Measurements from ENCODE around the gene PDE4A. TPM values are rescaled to one million over a fixed set of nuclear protein-coding genes. Genes with fewer than 3 reads are reported as not detected.
"Not testable (repeated sequence)": the region's sequence is repeated elsewhere in the genome, so short reads cannot be mapped to it uniquely, and the experiment has no call there.

PDE4A gene
- total RNA-seq, 2 experiments from 2014 or later = 3.9 to 4.3 TPM

DNA sequence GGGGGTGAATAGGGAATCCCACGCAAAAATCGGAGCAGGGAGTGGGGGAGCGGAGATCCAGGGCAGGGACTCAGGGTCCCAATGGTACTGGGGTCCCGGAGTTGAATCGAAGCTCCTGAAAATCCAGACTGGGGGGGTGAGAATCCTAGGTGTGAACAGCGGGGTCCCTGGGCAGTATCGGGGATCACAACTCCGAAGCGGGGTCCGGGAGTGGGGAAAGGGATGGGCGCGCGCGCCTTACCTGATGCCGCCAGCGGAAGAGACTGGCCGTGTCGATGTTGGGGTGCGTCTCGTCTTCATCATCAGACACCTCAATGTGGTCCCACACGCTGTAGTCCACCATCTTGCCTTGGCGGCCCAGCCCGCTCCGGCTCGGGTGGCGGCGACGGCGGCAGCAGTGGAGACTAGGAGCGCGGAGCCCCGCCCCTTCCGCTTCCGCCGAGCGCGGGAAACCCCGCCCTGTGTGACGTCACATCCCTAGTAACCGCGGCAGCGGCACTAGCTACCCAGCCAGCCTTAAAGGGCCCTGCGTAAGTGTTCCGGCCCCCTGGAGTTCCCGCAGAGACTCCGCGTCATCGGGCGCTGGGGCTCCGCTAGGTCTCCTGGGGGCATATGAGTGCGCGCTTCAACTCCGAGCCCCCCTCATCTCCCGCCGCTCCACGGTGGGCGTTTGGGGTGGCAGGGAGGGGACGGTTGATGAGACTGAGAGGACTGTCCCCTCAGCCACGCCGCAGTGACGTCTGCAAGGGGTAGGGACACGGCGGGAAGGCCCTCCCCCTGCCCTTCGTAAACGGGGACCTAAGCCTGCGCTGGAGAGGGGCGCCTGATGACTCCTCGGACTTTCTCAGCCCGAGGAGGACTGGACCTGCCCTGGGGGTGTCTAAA, 17.0 kb upstream of the PDE4A start, which contains the start of gene CDC37:
Gene CDC37, minus strand, starts transcription at position 406 of the 885 bp plus-strand sequence. Its CDS starts 63 bp downstream, at position 343.
- intact Hi-C loops (cut with DNase I, micrococcal nuclease) = loop anchor here (1.0 to 10.0 kb wide), 22 partner anchors 13 to 691 kb away; partner anchors contain the start of genes TYK2 (in 2 of the 2), ATG4D (in 1 of the 2), DNMT1 (in 1 of the 2) and ILF3 (in 1 of the 2)
- Mint-ChIP-seq H3K4me1 (peaks cover 61% of the 10 kb centered on the region), H3K27ac (peak within 1 kb of the TSS; percentile 87), H3K9me3 (ENCODE audit: low read depth) (no peaks in the 10 kb centered on the region), H3K27me3 (no peaks in the 10 kb centered on the region), H3K4me3 (peak within 1 kb of the TSS; percentile 94), H3K36me3 (ENCODE audit: low read depth) (peaks cover 17% of the 10 kb centered on the region)
- DNase-seq (peak; percentile 99), ATAC-seq (peak; percentile 79)
- ChIA-PET CTCF (interaction anchor here (0.5 to 10.9 kb wide), 19 partner anchors 11 to 633 kb away, joined by 3 to 135 read pairs (median 4); partner anchors contain the start of gene ICAM1), POLR2A (interaction anchor here (0.5 to 1.0 kb wide), 7 partner anchors 15 to 199 kb away, joined by 3 to 7 read pairs (median 3); partner anchors contain the start of gene ICAM1)

DNA sequence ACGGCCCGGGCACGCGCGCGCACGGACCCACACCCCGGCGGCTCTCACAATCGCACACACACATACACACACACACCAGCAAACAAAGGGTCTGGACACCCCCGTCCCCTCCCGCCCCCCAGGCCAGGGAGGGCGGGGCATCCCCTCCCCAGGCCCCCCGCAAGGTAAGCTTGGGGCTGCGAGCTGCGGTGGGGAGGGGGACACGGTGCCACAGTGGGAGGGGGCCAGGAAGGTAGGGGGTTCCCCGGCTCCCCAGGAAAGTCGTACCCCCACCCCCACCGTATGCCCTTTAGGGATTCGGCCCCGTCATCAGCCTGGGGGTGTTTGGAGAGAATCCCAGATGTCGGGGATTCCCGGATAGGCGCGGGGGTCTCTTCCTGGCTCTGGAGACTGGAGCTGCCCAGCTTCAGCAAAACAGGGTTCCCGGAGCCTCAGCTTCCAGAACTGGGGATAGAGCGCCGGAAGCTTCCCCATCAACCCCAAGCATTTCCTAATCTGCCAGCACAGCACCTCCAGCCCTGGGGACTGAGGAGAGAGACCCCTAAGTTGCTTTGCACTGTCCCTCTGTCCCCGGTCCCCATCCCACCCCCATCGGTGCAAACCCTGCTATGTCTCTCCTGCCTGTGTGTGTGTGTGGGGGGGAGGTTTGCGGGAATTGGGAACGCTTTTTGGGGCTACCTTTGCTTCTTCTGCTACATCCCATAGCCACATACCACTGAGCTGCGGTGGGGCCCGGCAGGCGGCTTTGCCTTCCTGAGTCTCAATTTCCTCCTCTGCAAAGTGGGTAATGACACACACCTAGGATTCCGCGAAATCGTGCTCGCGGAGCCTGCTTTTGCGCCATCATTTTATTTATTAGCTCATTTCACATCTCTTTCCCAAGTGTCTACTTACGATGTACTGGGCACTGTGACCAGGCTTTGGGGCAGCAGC, 15.2 kb upstream of the PDE4A start:
- peak overlapping the region; percentile 87 for H3K27ac Mint-ChIP-seq
- POLR2A ChIA-PET = interaction anchor here (0.6 to 1.4 kb wide), 6 partner anchors 11 to 303 kb away, joined by 3 to 7 read pairs (median 4); no protein-coding TSS in a partner anchor
- no peak for ATAC-seq
- peaks cover 74% of the 10 kb centered on the region for H3K4me1 Mint-ChIP-seq
- CTCF ChIA-PET = interaction anchor here (0.5 to 10.9 kb wide), 15 partner anchors 9 to 909 kb away, joined by 3 to 135 read pairs (median 4); partner anchors contain the start of genes DNM2 and ICAM1
- H3K9me3 Mint-ChIP-seq (ENCODE audit: low read depth) = no peaks in the 10 kb centered on the region
- H3K36me3 Mint-ChIP-seq (ENCODE audit: low read depth) = peaks cover 17% of the 10 kb centered on the region
- H3K4me3 Mint-ChIP-seq = peak overlapping the region; percentile 94
- intact Hi-C loops (cut with DNase I, micrococcal nuclease) = loop anchor here (1.0 to 10.0 kb wide), 4 partner anchors 19 to 690 kb away; partner anchors contain the start of gene ILF3 (in 1 of the 2)
- peak; percentile 81 for DNase-seq
- H3K27me3 Mint-ChIP-seq = no peaks in the 10 kb centered on the region

DNA sequence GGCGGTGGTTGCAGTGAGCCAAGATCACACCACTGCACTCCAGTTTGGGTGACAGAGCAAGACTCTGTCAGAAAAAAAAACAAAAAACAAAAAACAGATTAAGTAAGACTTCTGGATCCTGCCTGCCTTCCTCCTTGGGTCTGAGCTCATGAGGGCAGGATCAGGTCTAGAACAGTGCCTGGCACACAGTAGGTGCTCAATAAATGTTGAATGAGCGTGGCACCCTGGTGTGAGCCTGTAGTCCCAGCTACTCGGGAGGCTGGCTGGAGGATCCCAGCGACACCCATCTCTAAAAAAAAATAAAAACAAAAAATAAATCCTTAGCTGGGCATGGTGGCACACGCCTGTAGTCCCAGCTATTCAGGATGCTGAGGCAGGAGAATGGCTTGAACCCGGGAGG, 14.1 kb upstream of the PDE4A start:
- POLR2A ChIA-PET = interaction anchor here (0.6 to 1.4 kb wide), 2 partner anchors 10 to 304 kb away, joined by 4 read pairs; no protein-coding TSS in a partner anchor
- Mint-ChIP-seq H3K4me1 (peaks cover 70% of the 10 kb centered on the region), H3K9me3 (ENCODE audit: low read depth) (no peaks in the 10 kb centered on the region), H3K27ac (peak overlapping the region; percentile 71), H3K27me3 (no peaks in the 10 kb centered on the region), H3K36me3 (ENCODE audit: low read depth) (peaks cover 13% of the 10 kb centered on the region), H3K4me3 (no peak overlapping the region)
- CTCF ChIA-PET = interaction anchor here (0.6 to 10.9 kb wide), 14 partner anchors 9 to 473 kb away, joined by 3 to 135 read pairs (median 4); partner anchors contain the start of genes DNM2, ICAM1 and QTRT1
- intact Hi-C loops (cut with DNase I, micrococcal nuclease) = loop anchor here in 1 of 2 experiments (10.0 kb wide), 1 partner anchor 689 kb away; no protein-coding TSS in a partner anchor
- no peak for DNase-seq
- no peak for ATAC-seq

DNA sequence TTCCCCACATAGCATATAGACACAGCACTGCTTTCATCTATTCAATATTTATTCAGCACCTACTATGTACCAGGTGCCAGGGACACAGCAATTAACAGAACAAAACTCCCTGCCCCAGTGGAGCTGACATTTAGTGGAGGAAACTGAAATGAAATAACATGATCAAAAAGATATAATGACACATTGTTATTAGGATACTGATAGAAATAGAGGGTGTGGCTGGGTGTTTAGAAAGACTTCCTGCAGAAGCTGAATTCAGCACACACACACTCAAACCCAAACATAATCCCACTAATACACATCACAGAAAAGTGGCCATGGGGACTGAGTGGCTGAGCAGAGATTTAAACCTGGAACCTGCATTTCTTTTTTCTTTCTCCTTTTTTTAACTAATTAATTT, 13.2 kb upstream of the PDE4A start:
- no peaks in the 10 kb centered on the region for H3K27me3 Mint-ChIP-seq
- H3K4me1 Mint-ChIP-seq = peaks cover 67% of the 10 kb centered on the region
- intact Hi-C loops (cut with DNase I, micrococcal nuclease) = loop anchor here in 1 of 2 experiments (10.0 kb wide), 1 partner anchor 688 kb away; no protein-coding TSS in a partner anchor
- H3K27ac Mint-ChIP-seq = no peak overlapping the region
- ChIA-PET CTCF (interaction anchor here (0.6 to 10.9 kb wide), 7 partner anchors 8 to 474 kb away, joined by 3 to 135 read pairs (median 5); no protein-coding TSS in a partner anchor), POLR2A (no interaction called here)
- no peak overlapping the region for H3K4me3 Mint-ChIP-seq
- DNase-seq = no peak
- no peaks in the 10 kb centered on the region for H3K9me3 Mint-ChIP-seq (ENCODE audit: low read depth)
- H3K36me3 Mint-ChIP-seq (ENCODE audit: low read depth) = peaks cover 12% of the 10 kb centered on the region
- ATAC-seq = no peak

DNA sequence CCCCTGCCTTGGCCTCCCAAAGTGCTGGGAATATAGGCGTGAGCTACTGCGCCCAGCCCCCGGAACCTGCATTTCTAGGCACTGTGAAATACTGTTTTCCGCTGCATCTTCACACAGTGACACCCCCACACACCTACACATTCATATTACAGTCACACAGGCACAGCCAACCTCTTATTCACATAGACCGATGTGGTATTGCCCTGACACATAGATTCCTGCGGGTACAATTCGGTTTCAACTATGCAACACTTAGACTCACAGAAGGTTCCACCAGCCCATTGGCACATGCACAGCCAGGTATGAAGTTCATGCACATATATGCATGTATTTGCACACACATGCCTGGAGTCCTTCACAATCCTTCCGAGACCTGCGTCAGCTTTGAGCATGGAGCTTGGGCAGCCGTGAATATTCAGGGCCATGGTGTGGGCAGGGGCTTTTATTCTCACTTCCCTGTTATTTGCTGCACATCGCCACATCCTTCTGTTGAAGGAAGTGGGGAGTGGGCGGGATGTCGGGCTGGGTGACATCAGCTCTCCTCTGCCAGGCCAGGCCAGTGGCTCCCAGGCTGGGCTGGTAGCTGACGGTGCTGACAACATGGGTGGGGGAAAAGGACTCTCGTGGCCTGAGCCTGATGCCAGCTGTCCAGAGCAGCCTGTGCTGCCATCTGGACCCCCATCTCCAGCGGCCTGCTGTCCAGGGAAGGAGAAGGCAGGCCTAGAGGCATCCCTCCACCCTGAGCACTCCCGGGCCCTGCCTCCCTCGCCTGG, 11.6 kb upstream of the PDE4A start:
- DNase-seq (peak; percentile 84), ATAC-seq (peak; percentile 73)
- Mint-ChIP-seq H3K9me3 (ENCODE audit: low read depth) (no peaks in the 10 kb centered on the region), H3K27me3 (no peaks in the 10 kb centered on the region), H3K4me1 (peaks cover 69% of the 10 kb centered on the region), H3K27ac (peak overlapping the region; percentile 73), H3K36me3 (ENCODE audit: low read depth) (no peaks in the 10 kb centered on the region), H3K4me3 (peak overlapping the region; percentile 26)
- intact Hi-C loops (cut with DNase I, micrococcal nuclease) = loop anchor here (1.0 to 10.0 kb wide), 6 partner anchors 8 to 686 kb away; no protein-coding TSS in a partner anchor
- ChIA-PET CTCF (interaction anchor here (0.5 to 10.9 kb wide), 8 partner anchors 7 to 381 kb away, joined by 3 to 135 read pairs (median 6); partner anchors contain the start of gene ICAM1), POLR2A (interaction anchor here (0.6 to 1.3 kb wide), 2 partner anchors 149 to 214 kb away, joined by 3 to 4 read pairs; no protein-coding TSS in a partner anchor)

DNA sequence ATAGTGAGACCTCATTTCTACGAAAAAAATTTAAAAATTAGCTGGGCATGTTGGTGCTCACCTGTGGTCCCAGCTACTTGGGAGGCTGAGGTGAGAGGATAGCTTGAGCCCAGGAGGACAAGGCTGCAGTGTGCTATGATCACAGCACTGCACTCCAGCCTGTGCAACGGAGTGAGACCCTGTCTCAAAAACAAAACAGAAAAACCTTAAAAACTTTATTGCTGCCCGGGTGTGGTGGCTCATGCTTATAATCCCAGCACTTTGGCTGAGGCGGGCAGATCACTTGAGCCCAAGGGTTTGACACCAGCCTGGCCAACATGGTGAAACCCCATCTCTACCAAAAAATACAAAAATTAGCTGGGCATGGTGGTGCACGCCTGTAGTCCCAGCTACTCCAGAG, 9.1 kb upstream of the PDE4A start:
- H3K27me3 Mint-ChIP-seq; H3K36me3 Mint-ChIP-seq (ENCODE audit: low read depth); POLR2A ChIA-PET; H3K4me3 Mint-ChIP-seq; H3K27ac Mint-ChIP-seq; intact Hi-C loops (cut with DNase I, micrococcal nuclease); ATAC-seq; H3K9me3 Mint-ChIP-seq (ENCODE audit: low read depth); DNase-seq: not testable (repeated sequence)
- CTCF ChIA-PET = interaction anchor here (0.6 to 8.1 kb wide), 8 partner anchors 6 to 132 kb away, joined by 3 to 135 read pairs (median 4); partner anchors contain the start of genes CDC37 and PDE4A
- peaks cover 57% of the 10 kb centered on the region for H3K4me1 Mint-ChIP-seq

DNA sequence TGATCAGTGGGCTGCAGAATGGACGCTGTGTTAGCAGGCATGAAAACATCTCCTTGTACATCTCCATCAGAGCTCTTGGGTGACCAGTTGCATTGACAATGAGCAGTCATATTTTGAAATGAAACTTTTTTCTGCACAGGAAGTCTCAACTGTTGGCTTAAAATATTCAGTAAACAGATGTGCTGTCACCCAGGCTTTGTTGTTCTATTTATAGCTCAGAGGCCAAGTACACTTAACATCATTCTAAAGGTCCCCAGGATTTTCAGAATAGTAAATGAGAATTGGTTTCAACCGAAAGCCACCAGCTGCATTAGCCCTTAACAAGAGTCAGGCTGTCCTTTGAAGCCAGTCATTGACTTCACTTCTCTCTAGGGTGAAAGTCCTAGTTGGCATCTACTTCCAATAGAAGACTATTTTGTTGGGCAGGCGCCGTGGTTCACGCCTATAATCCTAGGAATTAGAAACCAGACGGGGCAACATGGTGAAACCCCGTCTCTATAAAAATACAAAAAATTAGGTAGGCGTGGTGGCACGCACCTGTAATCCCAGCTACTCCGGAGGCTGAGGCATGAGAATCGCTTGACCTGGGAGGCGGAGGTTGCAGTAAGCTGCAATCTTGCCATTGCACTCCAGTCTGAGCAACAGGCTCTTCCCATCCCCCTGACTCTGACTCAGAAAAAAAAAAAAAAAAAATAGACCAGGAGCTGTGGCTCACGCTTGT, 7.9 kb upstream of the PDE4A start:
- no peak for DNase-seq
- ATAC-seq = peak; percentile 30
- no peaks in the 10 kb centered on the region for H3K36me3 Mint-ChIP-seq (ENCODE audit: low read depth)
- CTCF ChIA-PET = interaction anchor here (0.7 to 8.1 kb wide), 11 partner anchors 8 to 384 kb away, joined by 3 to 135 read pairs (median 5); partner anchors contain the start of gene CDC37
- H3K4me3 Mint-ChIP-seq = no peak overlapping the region
- no peak overlapping the region for H3K27ac Mint-ChIP-seq
- H3K4me1 Mint-ChIP-seq = peaks cover 55% of the 10 kb centered on the region
- H3K9me3 Mint-ChIP-seq (ENCODE audit: low read depth) = no peaks in the 10 kb centered on the region
- intact Hi-C loops (cut with DNase I, micrococcal nuclease) = no loop called here
- H3K27me3 Mint-ChIP-seq = peaks cover 6% of the 10 kb centered on the region
- POLR2A ChIA-PET = interaction anchor here (0.5 to 0.6 kb wide), 2 partner anchors 14 to 388 kb away, joined by 3 read pairs; no protein-coding TSS in a partner anchor

DNA sequence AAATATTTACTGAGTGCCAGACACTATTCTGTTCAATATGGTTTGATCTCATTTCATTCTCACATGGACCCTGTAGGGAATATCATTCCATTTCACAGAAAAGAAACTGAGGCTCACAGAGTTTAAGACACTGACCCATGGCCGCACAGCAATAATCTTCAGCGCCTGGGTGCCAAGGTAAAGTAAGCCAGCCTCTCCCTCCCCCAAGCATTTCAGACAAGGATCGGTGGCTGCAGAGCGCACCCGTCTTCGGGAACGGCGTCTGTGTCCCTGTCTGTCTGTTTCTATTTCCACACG, 4.3 kb upstream of the PDE4A start:
- no peaks in the 10 kb centered on the region for H3K9me3 Mint-ChIP-seq (ENCODE audit: low read depth)
- ATAC-seq (no peak), DNase-seq (no peak)
- H3K27me3 Mint-ChIP-seq = peaks cover 30% of the 10 kb centered on the region
- ChIA-PET POLR2A (interaction anchor here (1.3 kb wide), 1 partner anchor 10 kb away, joined by 4 read pairs; no protein-coding TSS in a partner anchor), CTCF (interaction anchor here (0.6 to 8.1 kb wide), 16 partner anchors 9 to 457 kb away, joined by 3 to 135 read pairs (median 4); partner anchors contain the start of genes CDC37, ICAM1 and RAVER1)
- H3K36me3 Mint-ChIP-seq (ENCODE audit: low read depth) = no peaks in the 10 kb centered on the region
- peak overlapping the region; percentile 59 for H3K4me3 Mint-ChIP-seq
- H3K4me1 Mint-ChIP-seq = peaks cover 46% of the 10 kb centered on the region
- peak overlapping the region; percentile 45 for H3K27ac Mint-ChIP-seq
- intact Hi-C loops (cut with DNase I, micrococcal nuclease) = loop anchor here (1.0 to 5.0 kb wide), 5 partner anchors 8 to 151 kb away; partner anchors contain the start of genes CDC37 (in 2 of the 2), KRI1 (in 2 of the 2) and CDKN2D (in 1 of the 2)

All from activated CD4-positive, alpha-beta T cell treated with anti-CD3 and anti-CD28 coated beads for 36 hours (primary cell).